Skeletal muscle satellite cell (primary cell): ENCODE measurements around the gene C11orf21.
"Not testable (repeated sequence)": the region's sequence is repeated elsewhere in the genome, so short reads cannot be mapped to it uniquely, and the experiment has no call there.

Experiments
- H3K27me3 ChIP-seq: 2 replicates; pipeline ENCODE4 v1.7.0; 2013; ENCODE audit warnings: low read length; ENCODE audit not compliant: control insufficient read depth, insufficient read depth
- H3K36me3 ChIP-seq: 2 replicates; pipeline ENCODE4 v1.7.0; 2013; ENCODE audit warnings: mild to moderate bottlenecking, control low read depth, low read length; ENCODE audit not compliant: insufficient read depth
- H3K4me1 ChIP-seq: 2 replicates; pipeline ENCODE4 v1.7.0; 2013; ENCODE audit warnings: low read length; ENCODE audit not compliant: control insufficient read depth, insufficient read depth
- H3K4me2 ChIP-seq: 2 replicates; pipeline ENCODE4 v1.7.0; 2013; ENCODE audit warnings: mild to moderate bottlenecking, low read length
- H3K4me3 ChIP-seq: 2 replicates; pipeline ENCODE4 v1.7.0; 2013; ENCODE audit warnings: low read length
- H3K9ac ChIP-seq: 2 replicates; pipeline ENCODE4 v1.7.0; 2013; ENCODE audit warnings: mild to moderate bottlenecking, low read depth, low read length, moderate library complexity
- H3K9me3 ChIP-seq: replicated peaks from 2 replicates; pipeline ENCODE4 v1.7.0; 2013; ENCODE audit warnings: mild to moderate bottlenecking, control low read depth, low read length

The C11orf21 gene

GRCh38 chr11:2333486-2334205 lies 31.9 kb upstream of the C11orf21 start:
- H3K4me1 ChIP-seq, H3K4me3 ChIP-seq, H3K9ac ChIP-seq, H3K4me2 ChIP-seq, H3K36me3 ChIP-seq, H3K9me3 ChIP-seq: not testable (repeated sequence)
- H3K27me3 ChIP-seq = peaks cover 28% of the 10 kb centered on the region

GRCh38 chr11:2332569-2332968 lies 30.9 kb upstream of the C11orf21 start:
- not testable (repeated sequence) for H3K4me2 ChIP-seq, H3K9ac ChIP-seq, H3K9me3 ChIP-seq, H3K4me1 ChIP-seq, H3K36me3 ChIP-seq, H3K4me3 ChIP-seq
- peaks cover 22% of the 10 kb centered on the region for H3K27me3 ChIP-seq

DNA sequence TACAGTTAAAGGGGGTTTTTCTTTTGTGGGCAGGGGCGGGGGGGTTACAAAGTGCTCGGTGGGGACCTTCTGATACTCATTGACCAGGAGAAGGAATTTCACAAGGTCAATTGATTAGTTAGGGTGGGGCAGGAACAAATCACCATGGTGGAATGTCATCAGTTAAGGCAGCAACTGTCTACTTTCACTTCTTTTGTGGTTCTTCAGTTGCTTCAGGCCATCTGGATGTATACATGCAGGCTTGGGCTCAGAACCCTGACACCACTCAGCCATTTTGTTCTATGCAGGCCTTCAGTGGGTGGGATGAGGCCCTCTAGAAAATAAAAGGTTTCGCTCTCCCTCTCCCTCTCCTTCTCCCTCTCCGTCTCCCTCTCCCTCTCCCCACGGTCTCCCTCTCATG lies 29.7 kb upstream of the C11orf21 start:
- Histone ChIP-seq H3K4me3 (no peak overlapping the region), H3K27me3 (peaks cover 11% of the 10 kb centered on the region), H3K4me2 (no peak overlapping the region), H3K4me1 (no peaks in the 10 kb centered on the region), H3K9me3 (no peaks in the 10 kb centered on the region), H3K36me3 (no peaks in the 10 kb centered on the region), H3K9ac (no peak overlapping the region)

DNA sequence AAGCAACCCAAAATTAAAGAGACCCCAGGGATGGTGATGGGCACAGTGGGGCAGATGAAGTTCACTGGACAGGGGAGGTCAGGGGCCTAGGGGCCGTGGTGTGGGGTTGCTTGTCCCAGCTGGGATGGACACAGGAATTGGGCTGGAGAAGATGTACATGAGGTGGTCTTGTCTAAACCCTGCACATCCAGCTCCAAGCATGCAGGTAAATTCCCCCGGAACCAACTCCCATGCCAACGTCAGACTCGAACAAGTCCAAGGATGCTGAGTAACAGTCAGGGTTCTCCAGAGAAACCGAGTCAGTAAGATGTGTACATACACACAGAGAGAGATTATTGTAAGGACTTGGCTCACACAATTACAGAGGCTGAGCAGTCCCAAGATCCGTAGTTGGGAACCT lies 29.0 kb upstream of the C11orf21 start:
- no peaks in the 10 kb centered on the region for H3K36me3 ChIP-seq
- H3K9me3 ChIP-seq = no peaks in the 10 kb centered on the region
- H3K27me3 ChIP-seq = peaks cover 8% of the 10 kb centered on the region
- no peaks in the 10 kb centered on the region for H3K4me1 ChIP-seq
- H3K4me3 ChIP-seq = no peak overlapping the region
- H3K4me2 ChIP-seq = no peak overlapping the region
- no peak overlapping the region for H3K9ac ChIP-seq

DNA sequence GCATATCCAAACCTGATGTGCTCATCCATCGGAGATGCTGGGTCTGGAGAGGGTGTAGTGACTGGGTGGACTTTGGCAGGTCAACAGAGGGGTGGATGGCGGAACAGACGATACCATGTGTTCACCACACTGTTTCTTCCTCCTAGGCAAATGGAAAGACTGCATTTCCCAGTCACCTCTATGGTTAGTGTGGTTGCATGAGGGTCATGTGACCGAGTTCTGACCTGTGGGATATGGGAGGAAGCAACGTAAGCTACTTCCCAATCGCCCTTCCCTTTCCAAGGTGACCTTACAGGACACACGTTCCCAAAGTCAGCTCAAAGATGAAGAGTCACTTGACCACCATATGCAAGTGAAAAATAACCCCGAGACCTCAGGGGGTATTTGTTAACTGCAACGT lies 27.8 kb upstream of the C11orf21 start:
- no peaks in the 10 kb centered on the region for H3K9me3 ChIP-seq
- no peaks in the 10 kb centered on the region for H3K36me3 ChIP-seq
- H3K4me3 ChIP-seq = no peak overlapping the region
- no peaks in the 10 kb centered on the region for H3K4me1 ChIP-seq
- H3K27me3 ChIP-seq = peaks cover 8% of the 10 kb centered on the region
- no peak overlapping the region for H3K9ac ChIP-seq
- H3K4me2 ChIP-seq = no peak overlapping the region

- Histone ChIP-seq H3K9ac (no peak overlapping the region), H3K4me2 (no peak overlapping the region), H3K27me3 (peaks cover 8% of the 10 kb centered on the region), H3K36me3 (no peaks in the 10 kb centered on the region), H3K9me3 (no peaks in the 10 kb centered on the region), H3K4me1 (no peaks in the 10 kb centered on the region), H3K4me3 (no peak overlapping the region)
Measured at GRCh38 chr11:2328656-2329354, 27.1 kb upstream of the C11orf21 start.

GRCh38 chr11:2328021-2328420 lies 26.3 kb upstream of the C11orf21 start:
- Histone ChIP-seq H3K36me3 (no peaks in the 10 kb centered on the region), H3K27me3 (peaks cover 8% of the 10 kb centered on the region), H3K9ac (no peak overlapping the region), H3K4me3 (no peak overlapping the region), H3K4me1 (no peaks in the 10 kb centered on the region), H3K9me3 (no peaks in the 10 kb centered on the region), H3K4me2 (no peak overlapping the region)

DNA sequence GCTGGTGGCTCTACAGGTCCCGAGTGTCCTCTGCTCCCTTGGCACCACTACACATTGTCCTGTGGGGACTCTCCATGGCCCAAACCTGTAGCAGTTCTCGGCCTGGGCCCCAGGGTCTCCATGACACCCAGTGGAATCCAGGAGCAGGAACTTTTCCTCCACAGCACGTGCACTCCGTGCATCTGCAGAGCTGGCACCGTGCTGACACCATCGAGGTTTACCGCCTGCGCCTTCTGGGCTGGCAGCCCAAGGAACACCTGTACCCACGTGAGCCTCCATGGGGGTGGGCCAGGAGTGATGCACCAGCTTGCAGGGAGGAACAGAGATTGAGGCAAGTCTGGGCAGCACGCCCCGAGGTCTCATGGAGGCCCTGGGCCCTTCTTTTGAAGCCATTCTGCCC lies 25.3 kb upstream of the C11orf21 start:
- no peak overlapping the region for H3K4me3 ChIP-seq
- no peaks in the 10 kb centered on the region for H3K4me1 ChIP-seq
- H3K27me3 ChIP-seq = peaks cover 8% of the 10 kb centered on the region
- H3K9me3 ChIP-seq = no peaks in the 10 kb centered on the region
- no peak overlapping the region for H3K9ac ChIP-seq
- H3K36me3 ChIP-seq = no peaks in the 10 kb centered on the region
- no peak overlapping the region for H3K4me2 ChIP-seq

- peaks cover 18% of the 10 kb centered on the region for H3K27me3 ChIP-seq
- no peaks in the 10 kb centered on the region for H3K4me1 ChIP-seq
- H3K36me3 ChIP-seq = no peaks in the 10 kb centered on the region
- H3K9me3 ChIP-seq = no peaks in the 10 kb centered on the region
- no peak overlapping the region for H3K4me3 ChIP-seq
- H3K9ac ChIP-seq = no peak overlapping the region
- no peak overlapping the region for H3K4me2 ChIP-seq
Measured at GRCh38 chr11:2325719-2326118, 24.0 kb upstream of the C11orf21 start.

DNA sequence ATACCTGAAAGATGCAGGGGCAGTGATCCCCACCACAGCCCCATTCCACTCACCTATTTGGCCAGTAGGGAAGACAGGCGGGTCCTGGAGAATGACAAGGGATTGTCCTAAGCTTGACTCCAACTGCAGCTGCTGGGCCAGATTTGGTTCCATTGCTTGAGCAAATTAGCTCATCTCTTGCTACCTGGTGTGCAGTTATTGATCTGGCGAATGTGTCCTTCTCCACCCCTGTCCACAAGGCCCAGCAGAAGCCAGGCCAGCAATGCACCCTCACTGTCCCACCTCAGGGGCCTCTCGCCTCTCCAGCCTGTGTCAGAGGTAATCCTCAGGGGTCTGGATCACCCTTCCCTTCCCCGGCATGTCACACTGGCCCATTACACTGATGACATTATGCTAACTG lies 23.4 kb upstream of the C11orf21 start:
- Histone ChIP-seq H3K9ac (no peak overlapping the region), H3K4me2 (no peak overlapping the region), H3K36me3 (no peaks in the 10 kb centered on the region), H3K9me3 (no peaks in the 10 kb centered on the region), H3K4me1 (no peaks in the 10 kb centered on the region), H3K27me3 (peaks cover 18% of the 10 kb centered on the region), H3K4me3 (no peak overlapping the region)

- Histone ChIP-seq H3K9ac (no peak overlapping the region), H3K4me3 (no peak overlapping the region), H3K36me3 (no peaks in the 10 kb centered on the region), H3K9me3 (no peaks in the 10 kb centered on the region), H3K4me2 (no peak overlapping the region), H3K27me3 (peaks cover 18% of the 10 kb centered on the region), H3K4me1 (no peaks in the 10 kb centered on the region)
Measured at GRCh38 chr11:2321311-2321683, 19.6 kb upstream of the C11orf21 start.
